Activated T-helper 9 cell treated with anti-CD3 and anti-CD28 coated beads, Interleukin-2, amount 50 U/mL, for 16 hours (primary cell): Measurements from ENCODE around the gene CES5A.
"Not testable (repeated sequence)": the region's sequence is repeated elsewhere in the genome, so short reads cannot be mapped to it uniquely, and the experiment has no call there.

ENCODE experiments used
- DNase-seq: peaks from one replicate; pipeline ENCODE4 v3.0.0-alpha.2; 2020; ENCODE audit warnings: low read depth

The CES5A gene

GRCh38 chr16:55873122-55873521, 2.1 kb downstream of the CES5A start:
- DNase-seq, result no peak

- no peak for DNase-seq
These were observed 3.0 kb downstream of the CES5A start for GRCh38 chr16:55872130-55872529.

- DNase-seq, result no peak
These were observed 3.6 kb downstream of the CES5A start for GRCh38 chr16:55871411-55872038.

- no peak for DNase-seq
These were observed 6.2 kb downstream of the CES5A start for GRCh38 chr16:55868980-55869379.

- no peak for DNase-seq
These were observed 7.0 kb downstream of the CES5A start for GRCh38 chr16:55868137-55868536.

- DNase-seq, result no peak
These were observed 13.9 kb downstream of the CES5A start for GRCh38 chr16:55861288-55861687.

- not testable (repeated sequence) for DNase-seq
These were observed 17.5 kb downstream of the CES5A start for GRCh38 chr16:55857650-55858049.

GRCh38 chr16:55856950-55857349, 18.2 kb downstream of the CES5A start:
- no peak for DNase-seq

GRCh38 chr16:55853114-55853513, 22.1 kb downstream of the CES5A start:
- no peak for DNase-seq

- DNase-seq, result no peak
These were observed 25.6 kb downstream of the CES5A start for GRCh38 chr16:55849536-55849935.

- no peak for DNase-seq
These were observed 28.4 kb downstream of the CES5A start for GRCh38 chr16:55846598-55847346.

GRCh38 chr16:55843105-55843395, 32.1 kb downstream of the CES5A start:
- DNase-seq, result no peak

GRCh38 chr16:55842369-55843104, 32.6 kb downstream of the CES5A start:
- no peak for DNase-seq

- no peak for DNase-seq
These were observed 36.1 kb downstream of the CES5A start for GRCh38 chr16:55839115-55839514.

- no peak for DNase-seq
These were observed 39.0 kb downstream of the CES5A start for GRCh38 chr16:55836158-55836611.

GRCh38 chr16:55835581-55835980, 39.6 kb downstream of the CES5A start:
- no peak for DNase-seq

- DNase-seq, result not testable (repeated sequence)
These were observed 40.0 kb downstream of the CES5A start for GRCh38 chr16:55835173-55835572.

- no peak for DNase-seq
These were observed 41.1 kb downstream of the CES5A start for GRCh38 chr16:55834049-55834448.

GRCh38 chr16:55832773-55833691, 42.1 kb downstream of the CES5A start, which contains the start of gene CES1:
Gene CES1, minus strand, starts transcription at chr16:55833096. Its CDS starts 41 bp downstream, at chr16:55833055.
- no peak for DNase-seq

- DNase-seq, result no peak
These were observed 42.8 kb downstream of the CES5A start for GRCh38 chr16:55832425-55832772.

- DNase-seq, result no peak
These were observed 44.4 kb downstream of the CES5A start for GRCh38 chr16:55830658-55831294.

GRCh38 chr16:55829232-55829631, 45.9 kb downstream of the CES5A start:
- DNase-seq, result not testable (repeated sequence)
